NCI-H1436 (cell line): Measurements from ENCODE around the gene TRMT1.
"Not testable (repeated sequence)": the region's sequence is repeated elsewhere in the genome, so short reads cannot be mapped to it uniquely, and the experiment has no call there.

Experiments used
- DNase-seq: peaks from one replicate; lab custom pipeline; 2025; lab: John Stamatoyannopoulos, UW

TRMT1 gene

GRCh38 chr19:13116282-13117175 is at the start of gene TRMT1:
TSS of gene TRMT1 (minus strand) at chr19:13116740. CDS start at chr19:13116399, 341 bp downstream.
- DNase-seq: peak; percentile 89

- not testable (repeated sequence) for DNase-seq
These were observed 49.6 kb upstream of the TRMT1 start for GRCh38 chr19:13166151-13166550.

GRCh38 chr19:13165162-13165997 is 48.8 kb upstream of the TRMT1 start:
- DNase-seq: peak; percentile 48

GRCh38 chr19:13164343-13165161 is 48.0 kb upstream of the TRMT1 start:
- DNase-seq: peak; percentile 90

- DNase-seq: peak; percentile 36
These were observed 47.2 kb upstream of the TRMT1 start for GRCh38 chr19:13163609-13164342.

- peak; percentile 97 for DNase-seq
These were observed 46.4 kb upstream of the TRMT1 start for GRCh38 chr19:13162724-13163608.

- no peak for DNase-seq
These were observed 44.0 kb upstream of the TRMT1 start for GRCh38 chr19:13160557-13160956.

GRCh38 chr19:13159713-13160112 is 43.2 kb upstream of the TRMT1 start:
- DNase-seq: no peak

GRCh38 chr19:13155472-13156359 is 39.2 kb upstream of the TRMT1 start:
- peak; percentile 67 for DNase-seq

- DNase-seq: peak; percentile 50
These were observed 38.5 kb upstream of the TRMT1 start for GRCh38 chr19:13154911-13155471.

GRCh38 chr19:13154241-13154778 is 37.8 kb upstream of the TRMT1 start:
- DNase-seq: peak; percentile 13

GRCh38 chr19:13153569-13154240 is 37.2 kb upstream of the TRMT1 start:
- DNase-seq: peak; percentile 24

GRCh38 chr19:13152974-13153568 is 36.5 kb upstream of the TRMT1 start:
- DNase-seq: peak; percentile 92

- DNase-seq: no peak
These were observed 35.9 kb upstream of the TRMT1 start for GRCh38 chr19:13152356-13152973.

GRCh38 chr19:13151605-13152355 is 35.2 kb upstream of the TRMT1 start:
- DNase-seq: peak; percentile 95

GRCh38 chr19:13150931-13151604 is 34.5 kb upstream of the TRMT1 start:
- peak; percentile 3 for DNase-seq
